Measurements from ENCODE around the gene CHRNB4. TPM values are rescaled to one million over a fixed set of nuclear protein-coding genes. Genes with fewer than 3 reads are reported as not detected.

The CHRNB4 gene
- total RNA-seq, 4 donors from 2014 or later, result not detected

GRCh38 chr15:78673476-78673875 is 32.5 kb upstream of the CHRNB4 start:
- no peaks in the 10 kb centered on the region for H3K36me3 ChIP-seq
- intact Hi-C loops (cut with DNase I), result no loop called here
- no peaks in the 10 kb centered on the region for H3K27me3 ChIP-seq
- H3K4me1 ChIP-seq, result peaks cover 0 to 14% of the 10 kb centered on the region in 2 donors
- TF ChIP-seq CTCF (IDR thresholded peaks at IDR 0.05) (no peak), POLR2A (IDR thresholded peaks at IDR 0.05) (no peak)
- no peaks in the 10 kb centered on the region for H3K9me3 ChIP-seq
- DNase-seq, result no peak
- WGBS, 2 donors, result 70 to 75% methylated on average over 4 of the region's 4 CpGs
- H3K4me3 ChIP-seq (replicated peaks in 1 of 3), result no peak overlapping the region
- no peak overlapping the region for H3K27ac ChIP-seq

- peaks cover 0 to 14% of the 10 kb centered on the region in 2 donors for H3K4me1 ChIP-seq
- intact Hi-C loops (cut with DNase I), result no loop called here
- TF ChIP-seq CTCF (IDR thresholded peaks at IDR 0.05) (no peak), POLR2A (IDR thresholded peaks at IDR 0.05) (no peak)
These were observed 31.4 kb upstream of the CHRNB4 start for GRCh38 chr15:78672285-78673014.

GRCh38 chr15:78671626-78672211 is 30.7 kb upstream of the CHRNB4 start:
- 71 to 83% methylated on average over 6 of the region's 6 CpGs for WGBS, 2 donors

More at GRCh38 chr15:78672285-78673014, 31.4 kb upstream of the CHRNB4 start:
- 76 to 80% methylated on average over 9 of the region's 9 CpGs for WGBS, 2 donors
- Histone ChIP-seq H3K27ac (no peak overlapping the region), H3K27me3 (no peaks in the 10 kb centered on the region), H3K4me3 (replicated peaks in 1 of 3) (no peak overlapping the region), H3K36me3 (no peaks in the 10 kb centered on the region), H3K9me3 (no peaks in the 10 kb centered on the region)
- peak; percentile 14 to 20 for DNase-seq

GRCh38 chr15:78668987-78669386 is 28.0 kb upstream of the CHRNB4 start:
- DNase-seq, result no peak
- H3K4me1 ChIP-seq, result peaks cover 0 to 14% of the 10 kb centered on the region in 2 donors
- no peaks in the 10 kb centered on the region for H3K27me3 ChIP-seq
- no peak overlapping the region for H3K4me3 ChIP-seq (replicated peaks in 1 of 3)
- H3K36me3 ChIP-seq, result no peaks in the 10 kb centered on the region
- 79 to 83% methylated on average over 2 of the region's 2 CpGs for WGBS, 2 donors
- TF ChIP-seq POLR2A (IDR thresholded peaks at IDR 0.05) (no peak), CTCF (IDR thresholded peaks at IDR 0.05) (no peak)
- H3K9me3 ChIP-seq, result no peaks in the 10 kb centered on the region
- H3K27ac ChIP-seq, result no peak overlapping the region
- intact Hi-C loops (cut with DNase I), result no loop called here

More at GRCh38 chr15:78671626-78672211, 30.7 kb upstream of the CHRNB4 start:
- Histone ChIP-seq H3K36me3 (no peaks in the 10 kb centered on the region), H3K27ac (no peak overlapping the region), H3K9me3 (no peaks in the 10 kb centered on the region), H3K4me1 (peaks cover 0 to 14% of the 10 kb centered on the region in 2 donors), H3K4me3 (replicated peaks in 1 of 3) (no peak overlapping the region), H3K27me3 (no peaks in the 10 kb centered on the region)
- intact Hi-C loops (cut with DNase I), result no loop called here
- no peak for TF ChIP-seq POLR2A (IDR thresholded peaks at IDR 0.05)
- TF ChIP-seq CTCF (IDR thresholded peaks at IDR 0.05), result no peak
- DNase-seq, result no peak

- no peaks in the 10 kb centered on the region for H3K9me3 ChIP-seq
- 85 to 90% methylated on average over 8 of the region's 8 CpGs for WGBS, 2 donors
- H3K4me3 ChIP-seq (replicated peaks in 1 of 3), result no peak overlapping the region
- peaks cover 3 to 15% of the 10 kb centered on the region in 2 donors for H3K4me1 ChIP-seq
- H3K27me3 ChIP-seq, result no peaks in the 10 kb centered on the region
- no peak overlapping the region for H3K27ac ChIP-seq
- intact Hi-C loops (cut with DNase I), result no loop called here
- H3K36me3 ChIP-seq, result no peaks in the 10 kb centered on the region
- no peak for DNase-seq
- TF ChIP-seq CTCF (IDR thresholded peaks at IDR 0.05), result no peak
- no peak for TF ChIP-seq POLR2A (IDR thresholded peaks at IDR 0.05)
These were observed 26.7 kb upstream of the CHRNB4 start for GRCh38 chr15:78667578-78668236.

Data from thyroid gland (tissue), 4 donors.